Measurements from ENCODE around the gene HS3ST2.
"Not testable (repeated sequence)": the region's sequence is repeated elsewhere in the genome, so short reads cannot be mapped to it uniquely, and the experiment has no call there.

The HS3ST2 gene

GRCh38 chr16:22938647-22939046 lies 124.7 kb downstream of the HS3ST2 start:
- no peak for DNase-seq

- DNase-seq, result not testable (repeated sequence)
These were observed 125.9 kb downstream of the HS3ST2 start for GRCh38 chr16:22939744-22940363.

- DNase-seq, result no peak
These were observed 128.1 kb downstream of the HS3ST2 start for GRCh38 chr16:22941970-22942501.

- DNase-seq, result no peak
These were observed 128.8 kb downstream of the HS3ST2 start for GRCh38 chr16:22942811-22943210.

GRCh38 chr16:22945361-22945760 lies 131.4 kb downstream of the HS3ST2 start:
- DNase-seq, result peak; percentile 22 to 45 (median 39)

- DNase-seq, result no peak
These were observed 132.5 kb downstream of the HS3ST2 start for GRCh38 chr16:22946433-22946832.

GRCh38 chr16:22948058-22948602 lies 134.2 kb downstream of the HS3ST2 start:
- DNase-seq, result peak in 1 of 3 donors; percentile 4

GRCh38 chr16:22948603-22949368 lies 134.8 kb downstream of the HS3ST2 start:
- peak; percentile 71 to 81 (median 81) for DNase-seq

GRCh38 chr16:22955461-22956070 lies 141.6 kb downstream of the HS3ST2 start:
- DNase-seq, result no peak

GRCh38 chr16:22961206-22961605 lies 147.2 kb downstream of the HS3ST2 start:
- no peak for DNase-seq

- no peak for DNase-seq
These were observed 148.9 kb downstream of the HS3ST2 start for GRCh38 chr16:22962905-22963304.

Data from suppressor macrophage treated with lipopolysaccharide for 1 hour (primary cell).